Ovary (tissue), 3 donors: ENCODE measurements around the gene LPCAT2.

Experiments used
- EP300 ChIP-seq: sonication (generic); formaldehyde crosslinking; IDR thresholded peaks from one replicate; pipeline ENCODE4 v1.6.1; 2017; ENCODE audit warnings: antibody characterized with exemption
- POLR2A ChIP-seq: fragments of 450-650 bp; IDR thresholded peaks from one replicate; pipeline ENCODE4 v1.6.1; 2017; ENCODE audit warnings: antibody characterized with exemption, mild to moderate bottlenecking, moderate library complexity
- TF ChIP-seq, protein P1 (sequence below), 3 donors: fragments of 450-650 bp in 2 of 3; fragments of 200-600 bp in 1 of 3; IDR thresholded peaks; one replicate each; pipeline versions ENCODE4 v1.5.1 to v1.8.0; 2016 to 2022; ENCODE audit warnings: antibody characterized with exemption in 3 of 3, mild to moderate bottlenecking in 1 of 3
- donor health status: DM: no; HTN: no; CAD: no.

DNA sequence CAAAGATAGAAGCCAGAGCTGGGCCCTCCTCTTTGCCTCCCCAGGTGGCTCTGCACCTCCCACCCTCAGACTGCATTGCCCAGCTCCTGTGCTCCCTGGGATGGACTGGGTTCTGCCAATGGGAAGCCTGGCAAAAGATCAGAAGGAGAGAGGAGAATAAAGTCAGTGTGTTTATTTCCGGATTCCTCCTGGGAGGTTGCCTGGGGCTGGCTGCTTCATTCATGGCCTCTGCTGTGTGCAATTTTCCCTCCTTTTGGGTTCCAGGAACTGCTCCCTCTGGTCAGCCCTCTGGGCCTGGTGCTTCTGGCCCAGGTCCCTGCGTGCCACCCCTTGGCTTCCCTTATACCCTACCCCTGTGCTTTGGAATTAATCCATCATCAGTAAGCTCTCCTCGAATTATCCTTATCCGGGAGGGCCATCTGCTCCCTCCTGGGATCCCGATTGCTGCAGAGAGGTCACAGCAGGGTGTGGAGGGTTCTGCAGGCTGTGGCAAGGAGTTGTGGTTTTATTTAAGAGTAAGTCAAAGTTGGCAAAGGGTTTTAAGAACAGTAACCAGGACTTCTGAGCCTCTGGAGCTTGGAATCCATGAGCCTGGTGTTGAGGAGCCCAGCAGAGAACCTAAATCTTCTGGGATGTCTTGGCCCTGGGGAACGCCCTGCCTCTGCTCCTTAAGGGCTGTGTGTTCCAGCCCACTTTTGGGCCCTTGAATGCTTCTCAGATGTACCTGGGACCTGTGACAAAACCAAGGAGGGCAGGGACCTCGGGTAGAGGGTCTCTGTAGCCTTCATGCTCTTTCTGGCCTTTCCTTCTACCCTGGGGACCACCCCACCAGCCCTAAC is 38.1 kb upstream of the LPCAT2 start:
- TF ChIP-seq, protein P1, sequence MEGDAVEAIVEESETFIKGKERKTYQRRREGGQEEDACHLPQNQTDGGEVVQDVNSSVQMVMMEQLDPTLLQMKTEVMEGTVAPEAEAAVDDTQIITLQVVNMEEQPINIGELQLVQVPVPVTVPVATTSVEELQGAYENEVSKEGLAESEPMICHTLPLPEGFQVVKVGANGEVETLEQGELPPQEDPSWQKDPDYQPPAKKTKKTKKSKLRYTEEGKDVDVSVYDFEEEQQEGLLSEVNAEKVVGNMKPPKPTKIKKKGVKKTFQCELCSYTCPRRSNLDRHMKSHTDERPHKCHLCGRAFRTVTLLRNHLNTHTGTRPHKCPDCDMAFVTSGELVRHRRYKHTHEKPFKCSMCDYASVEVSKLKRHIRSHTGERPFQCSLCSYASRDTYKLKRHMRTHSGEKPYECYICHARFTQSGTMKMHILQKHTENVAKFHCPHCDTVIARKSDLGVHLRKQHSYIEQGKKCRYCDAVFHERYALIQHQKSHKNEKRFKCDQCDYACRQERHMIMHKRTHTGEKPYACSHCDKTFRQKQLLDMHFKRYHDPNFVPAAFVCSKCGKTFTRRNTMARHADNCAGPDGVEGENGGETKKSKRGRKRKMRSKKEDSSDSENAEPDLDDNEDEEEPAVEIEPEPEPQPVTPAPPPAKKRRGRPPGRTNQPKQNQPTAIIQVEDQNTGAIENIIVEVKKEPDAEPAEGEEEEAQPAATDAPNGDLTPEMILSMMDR (IDR thresholded peaks at IDR 0.05): no peak
- TF ChIP-seq POLR2A (no peak), EP300 (no peak)
